K562 (cell line): ENCODE results near the gene GRIK2.

Source experiments
- ATF2 ChIP-seq: sonication (generic); formaldehyde crosslinking; IDR thresholded peaks from 2 replicates; pipeline ENCODE4 v1.8.1; 2022; ENCODE audit warnings: missing genetic modification reagents
- CTCF ChIP-seq, 3 experiments: IDR thresholded peaks in 2 of 3; conservative IDR thresholded peaks in 1 of 3; 2 replicates each; pipeline ENCODE4 v1.5.1; 2011 to 2012; ENCODE audit warnings: low read length in 3 of 3, mild to moderate bottlenecking in 3 of 3, control low read depth in 2 of 3, improper control_type of control experiment in 1 of 3, inconsistent platforms in 1 of 3, low read depth in 1 of 3, mixed read lengths in 1 of 3, moderate library complexity in 1 of 3; ENCODE audit not compliant: insufficient read depth in 2 of 3
- EP300 ChIP-seq: IDR thresholded peaks from 2 replicates; pipeline ENCODE4 v1.6.1; 2012; ENCODE audit warnings: low read length, improper control_type of control experiment
- FOXK2 ChIP-seq, 2 experiments: fragments of 450-650 bp; IDR thresholded peaks in 1 of 2; conservative IDR thresholded peaks in 1 of 2; 2 replicates each; pipeline ENCODE4 v1.6.1; 2016; ENCODE audit warnings: low read depth in 2 of 2, mild to moderate bottlenecking in 1 of 2
- HLTF ChIP-seq: fragments of 450-650 bp; IDR thresholded peaks from 2 replicates; pipeline ENCODE4 v1.6.1; 2016
- SMAD3 ChIP-seq: fragments of 450-650 bp; formaldehyde crosslinking; conservative IDR thresholded peaks from 2 replicates; pipeline ENCODE4 v1.4.0; 2020; ENCODE audit warnings: mild to moderate bottlenecking
- STAT6 ChIP-seq: sonication (generic); formaldehyde crosslinking; IDR thresholded peaks from 2 replicates; pipeline ENCODE4 v1.8.1; 2023; ENCODE audit warnings: mild to moderate bottlenecking, missing genetic modification reagents
- ZNF24 ChIP-seq: fragments of 450-650 bp; IDR thresholded peaks from 2 replicates; pipeline ENCODE4 v1.6.1; 2016

- TF ChIP-seq EP300 = no peak
- TF ChIP-seq ATF2 (CRISPR knock-in tag) = no peak
- TF ChIP-seq FOXK2 (conservative IDR thresholded peaks at IDR 0.05 in 1 of 2, IDR thresholded peaks at IDR 0.05 in 1 of 2; ENCODE audit: low read depth in 2 of 2) = no peak
- no peak for TF ChIP-seq HLTF
- no peak for TF ChIP-seq CTCF (IDR thresholded peaks at IDR 0.05 in 2 of 3, conservative IDR thresholded peaks at IDR 0.05 in 1 of 3; ENCODE audit: insufficient read depth in 2 of 3, low read depth in 1 of 3, low read length in 3 of 3)
- TF ChIP-seq STAT6 = no peak
- no peak for TF ChIP-seq ZNF24
- TF ChIP-seq SMAD3 = no peak
Measured at GRCh38 chr6:101352316-101352715, 41.2 kb upstream of the GRIK2 start.
